ENCODE measurements around the gene USP7.

Gene USP7

DNA sequence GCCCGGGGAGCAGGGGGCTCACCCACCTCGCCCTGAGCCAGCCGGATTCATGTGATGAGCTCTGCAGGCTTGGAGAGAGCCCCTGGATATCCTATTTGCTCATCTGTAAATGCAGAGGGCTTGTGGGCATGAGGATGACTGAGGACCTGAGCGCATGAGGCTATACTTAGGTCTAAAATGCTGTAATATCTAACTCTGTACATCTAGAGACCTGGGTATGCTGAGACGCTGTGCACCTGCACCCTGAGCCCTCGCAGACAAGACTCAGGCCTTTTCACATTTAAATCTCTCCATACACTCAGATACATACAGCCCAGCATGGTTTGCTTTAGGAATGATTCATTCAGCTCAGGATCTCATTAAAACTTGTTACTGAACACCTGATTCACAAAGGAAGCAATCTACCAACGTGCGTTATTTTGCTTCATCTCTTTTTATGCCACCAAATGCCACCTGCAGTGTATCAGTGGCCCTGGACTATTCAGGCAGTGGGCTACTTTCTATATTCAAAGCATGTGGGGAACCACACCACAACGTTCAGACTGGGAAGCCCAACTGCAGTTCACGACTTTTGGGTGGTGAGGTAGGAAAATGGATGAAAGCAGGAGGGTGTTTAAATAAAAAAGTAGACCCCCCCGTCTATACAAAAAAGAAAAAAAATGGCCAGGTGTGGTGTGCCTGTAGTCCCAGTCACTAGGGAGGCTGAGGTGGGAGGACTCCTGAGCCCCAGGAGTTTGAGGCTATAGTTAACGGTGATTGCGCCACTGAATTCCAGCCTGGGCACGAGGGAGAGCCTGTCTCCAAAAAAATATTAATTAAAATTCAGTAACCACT, 12.0 kb downstream of the USP7 start:
- no peak for DNase-seq (ENCODE audit: low read depth)

DNA sequence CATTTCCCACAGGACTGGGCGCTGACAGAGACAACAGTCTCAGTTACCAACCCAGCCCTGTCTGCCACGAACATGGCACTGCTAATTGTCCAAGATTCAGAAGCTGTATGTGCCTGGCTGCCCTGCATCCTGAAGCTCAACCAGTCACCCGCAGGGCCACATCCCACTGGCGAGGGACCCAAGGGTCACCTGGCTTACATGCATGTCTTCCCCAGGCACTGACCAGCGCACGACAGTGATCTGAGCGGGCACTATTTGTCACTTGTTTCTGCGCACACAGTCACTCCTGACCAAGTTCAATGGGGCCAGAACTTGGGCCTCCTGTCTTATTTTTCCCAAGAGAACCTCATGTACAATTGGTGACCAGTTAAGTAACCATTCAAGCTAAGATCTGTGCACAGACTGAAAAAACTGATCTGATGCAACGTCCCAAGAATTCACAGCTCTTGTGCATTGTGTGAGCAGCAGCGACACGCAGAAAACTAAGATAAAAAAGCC, 13.1 kb downstream of the USP7 start:
- peak; percentile 82 for DNase-seq (ENCODE audit: low read depth)

DNA sequence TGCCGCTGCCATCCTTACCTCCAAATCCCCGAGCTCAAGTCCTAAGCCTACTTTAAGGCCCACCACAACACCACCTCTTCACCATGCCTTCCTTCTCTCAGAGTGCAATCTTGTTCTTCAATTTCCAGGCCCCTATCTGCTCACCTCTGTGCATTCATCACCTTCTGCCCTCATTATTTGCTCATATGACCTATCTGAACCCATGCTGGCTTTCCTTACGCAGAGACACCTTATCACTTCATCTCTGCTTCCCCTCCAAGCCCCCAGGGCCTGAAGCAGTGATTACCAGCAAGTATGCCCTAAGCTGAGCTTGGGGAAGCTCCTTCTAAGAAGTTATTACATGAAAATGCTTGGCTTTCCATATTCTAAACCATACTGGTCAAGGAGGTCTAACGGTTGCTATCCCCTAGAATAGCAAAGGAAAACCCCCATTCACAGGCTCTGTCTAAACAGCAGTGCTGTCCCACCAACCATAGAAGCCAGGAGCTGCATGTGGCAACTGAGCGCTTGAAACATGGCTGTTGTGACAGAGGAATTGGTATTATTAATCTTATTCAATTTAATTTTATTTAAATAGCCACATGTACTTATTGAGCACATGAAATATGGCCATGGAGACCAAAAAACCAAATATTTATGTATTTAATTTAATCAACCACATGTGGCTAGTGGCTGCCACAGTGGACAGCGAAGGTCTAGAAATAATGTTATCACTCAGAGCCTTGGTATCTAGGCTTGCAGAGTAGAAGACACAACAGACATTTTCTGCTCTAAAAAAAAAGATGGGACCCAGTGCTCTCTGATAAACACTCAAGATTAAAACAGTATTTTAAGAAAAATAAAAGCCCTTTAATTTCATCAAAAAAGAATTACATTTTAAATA, 13.9 kb downstream of the USP7 start:
- DNase-seq (ENCODE audit: low read depth), result no peak

DNA sequence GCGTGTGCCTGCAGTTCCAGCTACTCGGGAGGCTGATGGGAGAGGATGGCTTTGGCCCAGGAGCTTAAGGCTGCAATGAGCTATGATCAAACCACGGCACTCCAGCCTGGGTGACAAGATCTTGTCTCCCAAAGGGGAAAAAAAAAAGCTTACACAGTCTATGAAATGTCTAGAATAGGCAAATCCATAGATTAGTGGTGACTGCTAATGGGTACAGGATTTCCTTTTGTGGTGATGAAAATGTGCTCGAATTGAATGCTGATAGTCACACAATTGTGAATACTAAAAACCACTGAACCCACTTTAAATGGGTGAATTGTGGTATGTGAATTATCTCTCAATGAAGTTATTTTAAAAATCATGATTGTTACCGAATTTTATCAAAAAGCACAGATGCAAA, 14.9 kb downstream of the USP7 start:
- DNase-seq (ENCODE audit: low read depth), result no peak

DNA sequence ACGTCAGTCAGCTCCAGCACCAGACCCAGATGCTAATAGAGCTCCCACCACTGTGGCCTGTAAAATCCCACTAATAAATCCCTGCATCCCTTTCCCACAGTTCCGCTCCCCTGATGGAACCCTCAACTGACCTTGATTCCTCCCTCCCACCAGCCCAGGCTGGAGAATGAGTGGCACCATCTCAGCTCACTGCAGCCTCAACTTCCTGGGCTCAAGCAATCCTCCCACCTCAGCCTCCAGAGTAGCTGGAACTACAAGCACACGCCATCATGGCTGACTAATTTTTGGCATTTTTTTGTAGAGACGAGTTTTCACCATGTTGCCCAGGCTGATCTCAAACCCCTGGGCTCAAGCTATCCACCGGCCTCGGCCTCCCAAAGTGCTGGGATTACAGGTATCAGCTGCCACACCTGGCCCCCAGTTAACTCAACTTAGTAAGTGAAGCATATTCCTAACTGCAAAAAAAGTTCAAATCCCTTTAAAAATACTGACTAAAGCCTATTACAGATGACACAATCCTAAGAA, 15.6 kb downstream of the USP7 start:
- DNase-seq (ENCODE audit: low read depth), result no peak

DNA sequence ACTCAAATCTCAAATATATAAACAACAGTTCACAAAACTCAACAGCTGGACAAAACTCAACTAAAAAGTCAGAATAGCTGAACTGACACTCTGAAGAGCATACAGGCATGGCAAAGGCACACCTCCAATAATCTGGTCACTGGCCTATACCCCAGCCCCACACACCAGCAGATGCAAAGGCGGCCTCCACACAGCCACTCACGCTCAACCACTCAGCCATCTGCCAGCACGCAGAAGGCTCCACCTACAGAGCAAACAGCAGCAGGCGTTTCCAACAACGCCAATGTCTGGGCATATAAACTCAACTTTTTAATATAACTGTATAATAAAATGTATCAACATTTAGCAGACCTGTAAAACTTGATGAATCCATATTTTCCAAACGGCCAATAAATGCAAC, 17.2 kb downstream of the USP7 start:
- no peak for DNase-seq (ENCODE audit: low read depth)

DNA sequence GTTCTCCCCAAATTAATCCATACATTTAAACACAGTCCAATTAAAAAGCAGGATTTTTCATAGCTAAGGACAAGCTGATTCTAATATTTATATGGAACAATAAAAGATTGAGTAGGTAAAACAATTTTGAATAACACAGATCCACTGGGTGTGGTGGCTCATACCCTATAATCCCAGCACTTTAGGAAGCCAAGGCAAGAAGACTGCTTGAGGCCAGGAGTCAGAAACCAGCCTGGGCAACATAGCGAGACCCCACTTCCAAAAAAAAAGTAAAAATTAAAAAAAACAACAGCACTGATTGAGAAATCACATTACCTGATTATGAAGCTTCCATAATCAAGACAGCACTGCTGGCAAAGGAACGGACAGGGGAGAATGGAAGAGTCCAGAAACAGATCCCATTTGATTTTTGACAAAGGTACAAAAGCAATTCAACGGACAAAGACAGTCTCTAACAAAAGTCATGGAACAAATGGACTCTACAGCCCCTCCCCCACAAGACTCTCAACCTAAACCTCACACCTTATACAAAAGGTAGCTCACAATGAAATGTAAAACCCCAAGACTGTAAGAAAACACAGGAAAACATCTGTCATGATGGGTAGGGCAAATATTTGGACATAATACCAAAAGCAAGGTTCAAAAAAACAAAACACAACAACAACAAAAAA, 17.9 kb downstream of the USP7 start:
- DNase-seq (ENCODE audit: low read depth), result no peak

DNA sequence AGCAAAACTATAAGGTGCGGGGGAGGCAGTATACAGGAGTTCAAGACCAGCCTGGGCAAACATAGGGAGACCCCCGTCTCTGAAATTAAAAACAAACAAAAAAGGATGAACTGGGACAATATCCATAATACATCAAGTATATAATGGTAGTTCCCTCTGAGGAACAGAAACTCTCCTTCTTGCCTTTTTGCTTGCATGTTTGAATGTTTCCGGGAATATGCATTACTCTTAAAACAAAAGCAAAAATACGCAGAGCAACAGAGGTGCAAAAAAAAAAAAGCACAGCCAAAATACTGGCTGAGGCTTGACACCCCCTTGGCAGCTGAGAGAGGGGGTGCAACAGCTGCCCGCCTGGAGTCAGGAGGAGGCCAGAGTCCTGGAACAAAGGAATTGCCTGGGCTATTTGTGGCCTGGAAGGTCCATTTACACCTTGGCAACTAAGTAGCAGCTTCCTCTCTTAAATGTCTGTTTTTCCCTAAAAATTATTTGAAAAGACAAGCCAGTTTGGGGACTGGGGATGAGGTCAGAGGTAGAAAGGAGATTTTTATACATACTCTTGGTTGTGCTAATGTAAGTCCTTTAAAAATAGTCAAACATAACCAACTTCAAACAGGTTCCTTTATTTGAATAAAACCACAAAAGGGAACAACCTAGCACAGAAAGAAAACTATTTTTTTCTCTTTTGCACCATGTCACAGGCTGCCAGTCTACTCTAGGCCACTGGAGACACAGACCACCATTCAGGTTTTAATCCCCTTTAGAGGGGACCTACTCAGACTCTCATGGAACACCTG, 19.5 kb downstream of the USP7 start:
- no peak for DNase-seq (ENCODE audit: low read depth)

DNA sequence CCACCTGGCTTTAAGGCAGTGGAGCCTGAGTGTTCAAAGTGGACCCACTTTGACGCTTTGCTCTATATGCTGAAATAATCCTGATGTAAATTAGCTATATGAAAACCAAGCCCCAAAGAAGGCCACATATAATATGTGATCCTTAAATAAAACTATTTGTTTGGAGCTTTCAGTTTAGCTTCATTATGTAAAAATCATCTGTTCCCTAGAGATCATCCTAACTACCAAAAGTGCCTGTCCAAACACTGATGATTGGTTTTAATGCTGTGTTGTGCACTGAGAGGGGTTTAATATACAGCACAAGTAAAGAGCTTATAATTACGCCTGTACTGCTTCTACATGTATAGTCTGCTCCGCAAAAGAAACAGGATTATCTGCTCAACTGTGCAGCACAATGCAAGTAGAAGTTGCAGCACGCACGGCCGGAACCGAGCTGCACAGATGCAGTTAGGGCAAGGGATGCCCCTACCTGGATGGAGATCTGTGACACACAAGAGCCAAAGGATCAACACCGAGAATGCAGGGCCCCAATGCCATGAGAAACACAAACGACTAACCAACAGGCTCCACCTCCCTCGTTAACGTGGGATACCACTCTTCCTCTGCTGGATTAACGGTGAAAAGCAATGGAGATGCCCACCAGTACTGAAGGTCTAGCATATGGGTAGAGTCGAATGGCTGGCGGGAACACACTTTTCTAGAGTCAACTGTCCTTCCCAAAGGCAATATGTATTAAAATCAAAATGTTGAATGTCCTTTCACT, 20.5 kb downstream of the USP7 start:
- DNase-seq (ENCODE audit: low read depth), result no peak

DNA sequence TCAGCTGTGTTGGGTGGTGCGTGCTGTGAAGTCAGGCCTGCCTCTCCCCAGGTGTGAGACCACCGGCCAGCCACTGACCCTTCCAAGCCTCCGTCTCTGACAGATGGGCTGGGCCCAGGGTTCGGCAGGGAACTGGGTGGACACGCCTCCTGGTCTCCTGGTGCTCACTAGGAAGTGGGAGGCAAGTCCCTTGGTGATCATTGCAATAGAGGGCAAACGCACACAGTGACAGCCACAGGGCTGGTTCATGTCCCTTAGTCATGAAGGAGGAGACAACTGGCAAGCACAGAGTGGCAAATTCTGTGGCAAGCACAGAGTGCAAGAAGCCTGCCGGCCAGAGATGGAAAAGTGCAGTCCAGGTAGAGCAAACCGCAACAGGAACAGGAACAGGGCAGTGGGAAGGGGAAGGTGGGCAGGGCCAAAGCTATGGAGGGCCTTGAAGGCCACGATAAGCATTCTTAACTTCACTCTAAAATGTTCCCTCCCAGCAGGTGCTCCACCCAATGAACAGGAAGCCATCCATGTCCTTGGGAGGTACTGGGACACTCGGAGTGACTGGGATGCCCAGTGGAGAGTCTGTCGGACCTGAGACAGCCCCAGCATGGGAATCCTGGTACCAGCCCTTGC, 21.9 kb downstream of the USP7 start:
- DNase-seq (ENCODE audit: low read depth), result no peak

DNA sequence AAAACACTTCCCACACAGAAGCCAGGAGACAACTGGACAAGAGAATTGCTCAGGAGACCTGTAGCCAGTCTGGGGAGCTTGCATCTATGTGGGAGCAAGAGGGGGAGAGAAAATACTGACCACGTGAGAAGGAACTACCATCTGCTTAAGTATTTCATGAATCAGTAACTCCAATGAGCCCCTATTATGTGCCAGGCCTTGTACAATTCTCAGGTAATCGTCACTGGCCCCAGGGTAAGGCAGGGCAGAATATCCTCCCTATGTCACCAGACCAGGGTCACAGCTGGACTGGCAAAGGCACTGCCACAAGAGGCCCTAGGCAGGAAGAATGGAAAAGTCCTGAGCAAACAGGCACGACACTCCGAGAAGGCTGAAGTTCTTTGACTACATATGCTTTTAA, 25.9 kb downstream of the USP7 start:
- no peak for DNase-seq (ENCODE audit: low read depth)

DNA sequence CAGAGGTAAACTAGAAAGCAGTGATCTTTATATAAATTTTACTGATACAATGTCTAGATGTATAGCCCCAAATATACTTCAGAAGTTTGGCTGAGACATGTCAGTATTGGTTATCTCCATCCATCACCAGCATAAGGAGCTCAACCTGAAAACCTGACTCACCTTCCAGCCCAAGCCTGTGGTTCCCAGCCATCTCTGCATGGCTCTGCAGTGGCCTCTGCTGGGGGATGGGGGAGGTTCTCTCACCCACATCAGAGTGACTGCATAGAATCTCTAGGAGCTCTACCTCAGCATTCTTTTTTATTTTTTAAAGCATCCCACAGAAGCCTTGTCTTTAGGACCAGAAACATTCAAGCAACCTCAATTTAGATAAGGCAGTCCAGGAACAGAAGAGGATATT, 27.3 kb downstream of the USP7 start:
- peak; percentile 65 for DNase-seq (ENCODE audit: low read depth)

DNA sequence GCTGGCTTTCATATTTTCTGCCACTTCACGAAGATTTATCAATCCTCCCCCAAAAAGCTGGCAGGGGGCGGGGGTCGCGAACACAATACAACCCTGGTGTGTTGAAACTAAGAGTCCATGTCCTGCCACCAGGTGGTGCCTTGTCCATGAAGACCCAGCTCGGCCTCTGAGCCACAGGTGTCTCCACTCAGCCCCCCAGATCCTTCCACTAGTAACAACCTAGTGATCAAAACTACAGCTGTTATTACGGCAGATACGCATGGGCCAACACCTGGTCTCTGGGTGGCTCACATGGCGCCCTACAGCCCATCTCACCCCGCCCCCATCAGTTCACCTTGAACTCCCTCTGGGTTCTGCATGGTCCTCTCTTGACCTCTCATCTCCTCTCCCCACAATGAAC, 27.7 kb downstream of the USP7 start:
- no peak for DNase-seq (ENCODE audit: low read depth)

DNA sequence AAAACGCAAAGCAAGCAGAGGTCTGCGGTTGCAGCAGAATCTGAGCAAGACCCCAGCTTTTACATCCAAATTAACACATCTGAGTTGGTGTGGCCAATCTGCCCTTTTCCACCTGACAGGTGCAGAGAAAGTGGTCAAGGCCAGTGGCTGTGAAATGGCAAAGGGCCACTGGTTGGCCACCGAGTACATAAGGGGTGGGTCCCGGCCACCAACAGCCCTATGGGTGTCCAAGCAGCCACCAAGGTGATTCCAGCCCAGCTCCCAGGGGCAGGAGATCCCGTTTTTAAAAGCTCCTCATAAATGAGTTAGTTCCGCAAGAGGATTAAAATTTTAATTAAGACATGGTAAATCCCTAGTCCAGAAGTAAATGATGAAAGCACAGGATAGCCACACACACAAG, 29.1 kb downstream of the USP7 start:
- DNase-seq (ENCODE audit: low read depth), result no peak

DNA sequence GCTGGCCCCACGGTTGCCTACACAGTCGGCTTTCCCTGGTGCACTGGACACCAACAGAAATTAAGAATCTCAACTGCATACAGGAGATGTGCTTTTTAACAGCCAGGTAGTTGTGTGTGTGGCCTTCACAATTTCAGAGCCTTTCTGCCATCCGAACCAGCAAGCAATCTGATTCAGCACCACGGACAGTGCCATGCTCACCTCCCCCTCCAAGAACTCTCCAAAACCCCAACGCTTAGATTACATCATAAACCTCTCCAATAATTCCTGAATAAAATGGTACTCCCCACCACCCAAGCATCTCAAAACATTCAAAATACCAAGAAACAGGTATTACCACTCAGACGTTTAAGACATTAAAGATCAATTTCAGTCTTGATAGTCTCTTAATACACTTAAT, 31.8 kb downstream of the USP7 start:
- DNase-seq (ENCODE audit: low read depth), result peak; percentile 64

DNA sequence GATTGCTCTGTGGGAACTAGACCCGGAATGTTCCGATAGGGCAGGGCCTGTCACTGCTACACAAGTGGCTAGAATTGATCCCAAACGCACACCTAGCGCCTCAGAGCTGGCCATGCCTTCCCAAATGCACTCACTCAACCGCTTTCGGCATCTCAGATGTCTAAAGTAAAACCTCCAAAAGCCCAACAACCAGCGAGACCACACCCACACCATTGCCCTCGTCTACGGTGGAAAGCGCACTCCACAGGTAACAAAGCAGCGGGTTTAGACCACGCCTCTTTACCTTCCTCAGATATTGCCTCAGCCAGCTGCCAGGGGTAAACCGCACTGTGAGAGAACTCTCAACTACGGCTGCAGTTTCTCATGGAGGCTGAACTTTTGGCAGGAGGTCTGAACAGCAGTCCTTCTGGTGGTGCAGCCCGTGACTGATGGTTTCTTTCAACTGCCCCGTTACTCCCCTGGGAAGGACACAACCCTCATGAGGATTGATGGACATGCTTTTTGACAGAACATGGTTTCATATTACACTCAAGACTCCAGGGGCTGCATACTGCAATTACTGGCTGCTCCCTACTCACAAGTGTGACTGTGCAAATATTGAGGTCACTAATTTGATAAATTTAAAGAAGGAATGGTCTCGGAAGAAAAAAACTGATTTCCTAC, 34.5 kb downstream of the USP7 start:
- no peak for DNase-seq (ENCODE audit: low read depth)

DNA sequence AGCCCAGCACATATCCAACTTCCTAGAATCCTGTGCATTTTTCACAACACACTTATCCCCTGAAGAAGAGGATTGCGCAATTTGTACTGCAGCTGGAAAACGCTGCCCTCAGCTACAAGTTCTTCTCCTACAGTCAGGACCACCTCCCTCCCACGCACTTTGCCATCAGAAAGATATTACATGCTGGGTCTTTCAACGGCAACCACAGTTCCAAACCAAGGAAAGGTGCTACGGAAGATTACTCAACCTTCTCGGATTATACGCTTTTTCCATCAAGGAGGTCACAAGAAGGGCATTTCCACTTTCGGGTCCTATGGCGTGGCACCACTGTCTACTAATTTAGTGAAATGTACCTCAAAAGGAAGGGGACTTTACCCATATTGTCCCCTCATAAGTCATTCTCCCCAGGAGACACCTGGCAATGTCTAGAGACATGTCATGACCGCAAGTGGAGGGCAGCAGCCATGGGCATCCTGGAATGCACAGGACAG, 35.2 kb downstream of the USP7 start:
- peak; percentile 47 for DNase-seq (ENCODE audit: low read depth)

DNA sequence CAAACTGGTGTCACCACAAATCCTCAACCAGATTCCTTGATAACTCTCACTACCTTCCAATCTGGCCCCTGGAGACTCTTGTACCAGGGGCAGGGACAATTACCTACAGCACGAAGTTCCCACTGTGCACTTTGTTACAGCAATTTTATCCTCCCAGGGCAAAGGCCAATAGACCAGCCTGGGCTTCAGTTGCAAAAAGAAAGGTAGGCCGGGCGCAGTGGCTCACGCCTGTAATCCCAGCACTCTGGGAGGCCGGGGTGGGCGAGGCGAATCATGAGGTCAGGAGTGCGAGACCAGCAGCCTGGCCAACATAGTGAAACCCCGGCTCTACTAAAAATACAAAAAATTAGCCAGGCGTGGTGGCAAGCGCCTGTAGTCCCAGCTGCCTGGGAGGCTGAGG, 36.9 kb downstream of the USP7 start:
- DNase-seq (ENCODE audit: low read depth), result no peak

DNA sequence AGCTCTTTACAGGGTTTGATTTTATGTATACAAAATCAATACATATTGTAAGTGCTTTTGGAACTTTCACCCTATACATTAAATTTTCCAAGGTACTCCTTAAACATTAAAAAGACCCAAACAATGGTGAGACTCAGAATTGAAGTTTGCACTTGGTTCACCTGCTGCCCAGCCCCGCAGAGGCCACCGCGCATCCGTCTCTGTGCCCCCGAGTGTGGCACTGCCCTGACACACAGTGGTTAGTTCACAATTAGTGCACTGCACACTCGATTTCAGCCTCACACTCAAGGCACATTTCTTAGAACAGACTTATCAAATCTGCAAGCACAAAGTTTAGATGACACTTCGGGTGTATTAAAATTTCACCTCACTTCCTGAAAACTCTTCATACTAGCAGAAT, 38.3 kb downstream of the USP7 start:
- no peak for DNase-seq (ENCODE audit: low read depth)

DNA sequence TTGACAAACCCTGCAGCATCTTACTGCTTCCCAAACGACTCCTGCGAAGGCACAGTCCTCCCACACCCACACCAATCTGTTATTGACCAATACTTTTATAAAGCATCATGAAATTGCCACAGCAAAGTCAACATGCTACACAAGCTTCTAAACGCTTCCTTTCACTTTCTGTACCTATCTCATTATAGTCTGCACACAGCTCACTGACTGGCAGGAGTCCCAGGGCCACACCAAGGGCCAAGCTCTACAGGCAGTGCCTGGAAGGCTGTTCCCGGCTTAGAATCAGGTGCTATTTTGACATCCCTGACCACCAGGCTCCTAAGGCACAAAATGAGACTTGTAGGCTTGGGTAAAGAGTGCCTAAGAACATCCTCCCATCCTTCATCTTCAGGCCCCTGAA, 39.5 kb downstream of the USP7 start:
- peak; percentile 32 for DNase-seq (ENCODE audit: low read depth)
